Keratinocyte (primary cell): ENCODE results near the gene ZNF787. TPM values are rescaled to one million over a fixed set of nuclear protein-coding genes. Genes with fewer than 3 reads are reported as not detected.

Source experiments
- DNase-seq: peaks from one replicate; pipeline ENCODE4 v3.0.0-alpha.2; 2011; ENCODE audit warnings: low read depth, missing footprints, low spot score
- FAIRE-seq: peaks from 2 replicates; lab custom pipeline; 2011; peaks lifted over from hg19 to GRCh38; lab: Jason Lieb, UNC
- H2AFZ ChIP-seq: 2 replicates; pipeline ENCODE4 v1.6.0; 2012; ENCODE audit warnings: low read length, control low read depth, inconsistent platforms; ENCODE audit not compliant: control insufficient read depth
- H3K27ac ChIP-seq: 2 replicates; pipeline ENCODE4 v1.5.1; 2011; ENCODE audit warnings: low read length; ENCODE audit not compliant: control insufficient read depth, insufficient read depth
- H3K27me3 ChIP-seq: 3 replicates; pipeline ENCODE4 v1.6.0; 2011; ENCODE audit warnings: low read length; ENCODE audit not compliant: control insufficient read depth, insufficient read depth; ENCODE audit errors: extremely low read depth
- H3K36me3 ChIP-seq, 2 experiments: 2 replicates in 1 of 2; 3 replicates in 1 of 2; pipeline ENCODE4 v1.5.1; 2011; ENCODE audit warnings: low read length in 2 of 2, mild to moderate bottlenecking in 1 of 2; ENCODE audit not compliant: control insufficient read depth in 2 of 2, insufficient read depth in 2 of 2; ENCODE audit errors: extremely low read depth in 1 of 2
- H3K4me1 ChIP-seq: 3 replicates; pipeline ENCODE4 v1.5.1; 2011; ENCODE audit warnings: low read length; ENCODE audit not compliant: control insufficient read depth, insufficient read depth; ENCODE audit errors: extremely low read depth
- H3K4me2 ChIP-seq: 3 replicates; pipeline ENCODE4 v1.6.0; 2011; ENCODE audit warnings: low read depth, low read length; ENCODE audit not compliant: control insufficient read depth, insufficient read depth; ENCODE audit errors: extremely low read depth
- H3K4me3 ChIP-seq, 3 experiments: fragments of 200-600 bp in 1 of 3; sonication (generic) in 1 of 3; 2 replicates in 2 of 3; 3 replicates in 1 of 3; pipeline ENCODE4 v1.5.1; 2011 to 2016; ENCODE audit warnings: low read length in 3 of 3, mild to moderate bottlenecking in 3 of 3, control low read depth in 2 of 3, inconsistent platforms in 1 of 3, low read depth in 1 of 3, mixed read lengths in 1 of 3, mixed run types in 1 of 3, moderate library complexity in 1 of 3; ENCODE audit not compliant: control insufficient read depth in 2 of 3, insufficient read depth in 2 of 3; ENCODE audit errors: extremely low read depth in 1 of 3
- H3K79me2 ChIP-seq: 2 replicates; pipeline ENCODE4 v1.6.0; 2012; ENCODE audit warnings: low read length; ENCODE audit not compliant: control insufficient read depth, insufficient read depth
- H3K9ac ChIP-seq: 3 replicates; pipeline ENCODE4 v1.6.0; 2011; ENCODE audit warnings: low read length; ENCODE audit not compliant: control insufficient read depth, insufficient read depth; ENCODE audit errors: extremely low read depth
- H3K9me1 ChIP-seq: 3 replicates; pipeline ENCODE4 v1.6.0; 2011; ENCODE audit warnings: low read length; ENCODE audit not compliant: control insufficient read depth, insufficient read depth; ENCODE audit errors: extremely low read depth
- H3K9me3 ChIP-seq: 2 replicates; pipeline ENCODE4 v1.5.1; 2012; ENCODE audit warnings: low read depth, low read length; ENCODE audit not compliant: control insufficient read depth
- H4K20me1 ChIP-seq: 3 replicates; pipeline ENCODE4 v1.6.0; 2011; ENCODE audit warnings: low read length; ENCODE audit not compliant: control insufficient read depth, insufficient read depth; ENCODE audit errors: extremely low read depth
- EZH2 ChIP-seq: IDR thresholded peaks from one replicate; pipeline ENCODE4 v1.6.1; 2012; ENCODE audit warnings: inconsistent platforms, mild to moderate bottlenecking, low read length, moderate library complexity
- dilution Hi-C: fragments of 300-500 bp; cut with MboI; formaldehyde crosslinking; loops from one replicate; pipeline ENCODE4 v1.7.0; 2020; ENCODE audit warnings: low sequenced_read_pairs; ENCODE audit not compliant: extremely low pct_ligation_motif_present
- polyA plus RNA-seq, 5 experiments: library from polyadenylated mRNA; depleted of rRNA in 3 of 5; stranded (reverse) in 3 of 5; stranded (forward) in 1 of 5; unstranded in 1 of 5; fragments of >200 nt; gene quantifications; 1 replicate in 1 of 5; 2 replicates in 3 of 5; 3 replicates in 1 of 5; pipeline versions ENCODE4 v1.2.1 to v1.2.3, GENCODE V29; 2011 to 2012; ENCODE audit warnings: missing spikeins in 2 of 5, low read depth in 1 of 5, low replicate concordance in 1 of 5
- TF ChIP-seq, protein P1 (sequence below), 3 experiments: IDR thresholded peaks in 1 of 3; conservative IDR thresholded peaks in 1 of 3; optimal IDR thresholded peaks in 1 of 3; 2 replicates in 2 of 3; 3 replicates in 1 of 3; pipeline versions ENCODE3 to v1.5.1; 2011; ENCODE audit warnings: low read length in 3 of 3, mild to moderate bottlenecking in 3 of 3, moderate library complexity in 2 of 3, control low read depth in 1 of 3, inconsistent platforms in 1 of 3; ENCODE audit not compliant: insufficient read depth in 2 of 3; ENCODE audit errors: extremely low read depth in 1 of 3

The ZNF787 gene
- polyA plus RNA-seq, 1 donor (not counting 4 experiments of a cell fraction or from before 2014, with no cell fraction given) = 5.6 TPM

DNA sequence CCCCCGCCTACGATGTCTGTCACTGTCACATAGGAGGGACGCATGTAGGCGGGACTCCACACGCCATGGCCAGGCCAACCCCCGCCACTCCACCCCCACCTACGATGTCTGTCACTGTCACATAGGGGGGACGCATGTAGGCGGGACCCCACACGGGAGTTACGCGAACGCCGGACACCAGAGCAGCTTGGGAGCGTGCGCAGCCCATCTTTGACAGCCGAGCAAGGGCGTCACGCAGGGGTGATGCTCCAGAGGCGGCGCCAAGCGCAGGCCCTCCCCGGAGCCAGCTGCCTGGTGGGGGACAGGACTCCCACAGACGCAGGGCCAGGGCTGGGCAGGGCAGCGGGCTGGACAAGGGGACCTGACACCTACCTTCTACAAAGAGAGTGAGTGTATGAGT is 20.0 kb downstream of the ZNF787 start:
- peaks cover 68% of the 10 kb centered on the region for H3K79me2 ChIP-seq
- H3K4me1 ChIP-seq = peaks cover 3% of the 10 kb centered on the region
- peaks cover 14% of the 10 kb centered on the region for H4K20me1 ChIP-seq
- H3K4me2 ChIP-seq = no peak overlapping the region
- no peaks in the 10 kb centered on the region for H3K9me1 ChIP-seq
- no peaks in the 10 kb centered on the region for H3K9me3 ChIP-seq
- H3K4me3 ChIP-seq = no peak overlapping the region
- dilution Hi-C loops = no loop called here
- no peaks in the 10 kb centered on the region for H3K27me3 ChIP-seq
- DNase-seq (no peak), FAIRE-seq (no peak)
- no peak overlapping the region for H3K9ac ChIP-seq
- TF ChIP-seq EZH2 = no peak
- TF ChIP-seq, protein P1, sequence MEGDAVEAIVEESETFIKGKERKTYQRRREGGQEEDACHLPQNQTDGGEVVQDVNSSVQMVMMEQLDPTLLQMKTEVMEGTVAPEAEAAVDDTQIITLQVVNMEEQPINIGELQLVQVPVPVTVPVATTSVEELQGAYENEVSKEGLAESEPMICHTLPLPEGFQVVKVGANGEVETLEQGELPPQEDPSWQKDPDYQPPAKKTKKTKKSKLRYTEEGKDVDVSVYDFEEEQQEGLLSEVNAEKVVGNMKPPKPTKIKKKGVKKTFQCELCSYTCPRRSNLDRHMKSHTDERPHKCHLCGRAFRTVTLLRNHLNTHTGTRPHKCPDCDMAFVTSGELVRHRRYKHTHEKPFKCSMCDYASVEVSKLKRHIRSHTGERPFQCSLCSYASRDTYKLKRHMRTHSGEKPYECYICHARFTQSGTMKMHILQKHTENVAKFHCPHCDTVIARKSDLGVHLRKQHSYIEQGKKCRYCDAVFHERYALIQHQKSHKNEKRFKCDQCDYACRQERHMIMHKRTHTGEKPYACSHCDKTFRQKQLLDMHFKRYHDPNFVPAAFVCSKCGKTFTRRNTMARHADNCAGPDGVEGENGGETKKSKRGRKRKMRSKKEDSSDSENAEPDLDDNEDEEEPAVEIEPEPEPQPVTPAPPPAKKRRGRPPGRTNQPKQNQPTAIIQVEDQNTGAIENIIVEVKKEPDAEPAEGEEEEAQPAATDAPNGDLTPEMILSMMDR (optimal IDR thresholded peaks at IDR 0.05 in 1 of 3, IDR thresholded peaks at IDR 0.05 in 1 of 3, conservative IDR thresholded peaks at IDR 0.05 in 1 of 3; ENCODE audit: extremely low read depth in 1 of 3, insufficient read depth in 2 of 3, low read length in 3 of 3) = no peak
- no peak overlapping the region for H2AFZ ChIP-seq
- no peak overlapping the region for H3K27ac ChIP-seq
- peaks cover 11 to 16% of the 10 kb centered on the region in 2 experiments for H3K36me3 ChIP-seq

DNA sequence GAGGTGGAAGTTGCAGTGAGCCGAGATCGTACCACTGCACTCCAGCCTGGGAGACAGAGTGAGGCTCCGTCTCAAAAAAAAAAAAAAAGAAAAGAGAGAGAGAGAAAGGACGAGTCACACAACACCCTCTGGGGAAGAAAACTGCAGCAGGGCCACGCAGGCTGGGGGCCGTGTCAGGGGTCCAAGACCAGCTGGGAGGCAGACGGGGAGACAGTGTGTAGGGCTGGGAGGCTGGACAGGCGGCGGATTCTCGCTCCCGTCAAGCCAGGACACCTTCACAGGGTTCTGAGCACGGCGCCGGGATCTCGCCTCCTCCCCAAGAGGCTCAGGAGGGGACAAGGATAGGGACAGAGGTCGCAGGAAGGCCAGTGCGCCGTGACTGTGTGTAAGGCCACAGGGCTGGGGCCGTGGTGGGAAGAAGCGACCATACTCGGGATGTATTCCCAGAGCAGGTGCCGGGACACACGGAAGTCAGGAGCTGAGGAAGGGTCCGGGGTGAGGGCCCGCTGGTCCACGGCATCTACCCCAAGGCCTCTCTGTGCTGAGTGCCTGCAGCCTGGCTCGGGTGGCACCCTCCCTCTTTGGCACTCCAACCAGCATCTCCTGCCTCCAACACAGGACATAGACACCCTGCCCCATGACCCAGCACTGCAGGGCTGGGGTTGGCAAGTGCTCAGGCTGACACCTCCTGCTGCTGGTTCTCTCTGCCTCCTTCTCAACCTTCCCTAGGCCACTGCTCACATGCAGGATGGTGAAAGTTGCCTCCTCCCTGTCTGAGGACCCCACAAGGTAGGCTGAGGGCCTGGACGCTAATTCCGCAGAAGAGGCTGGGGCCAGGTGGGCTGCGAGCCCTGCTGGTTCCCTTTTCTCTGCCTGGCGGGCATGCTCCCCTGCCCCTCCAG is 21.2 kb downstream of the ZNF787 start:
- DNase-seq = no peak
- no peak overlapping the region for H3K4me2 ChIP-seq
- H3K9me1 ChIP-seq = no peaks in the 10 kb centered on the region
- dilution Hi-C loops = no loop called here
- H3K4me3 ChIP-seq = no peak overlapping the region
- FAIRE-seq = no peak
- no peak overlapping the region for H3K9ac ChIP-seq
- peaks cover 11 to 19% of the 10 kb centered on the region in 2 experiments for H3K36me3 ChIP-seq
- no peak overlapping the region for H3K27ac ChIP-seq
- H3K9me3 ChIP-seq = no peaks in the 10 kb centered on the region
- H3K79me2 ChIP-seq = peaks cover 57% of the 10 kb centered on the region
- H4K20me1 ChIP-seq = peaks cover 10% of the 10 kb centered on the region
- H3K27me3 ChIP-seq = no peaks in the 10 kb centered on the region
- H2AFZ ChIP-seq = no peak overlapping the region
- no peaks in the 10 kb centered on the region for H3K4me1 ChIP-seq
- TF ChIP-seq EZH2 = no peak
- TF ChIP-seq, protein P1 (optimal IDR thresholded peaks at IDR 0.05 in 1 of 3, IDR thresholded peaks at IDR 0.05 in 1 of 3, conservative IDR thresholded peaks at IDR 0.05 in 1 of 3; ENCODE audit: extremely low read depth in 1 of 3, insufficient read depth in 2 of 3, low read length in 3 of 3) = no peak
